ENCODE measurements around the gene RSL24D1. TPM values are rescaled to one million over a fixed set of nuclear protein-coding genes. Genes with fewer than 3 reads are reported as not detected.

The RSL24D1 gene
- total and polyA plus RNA-seq, 7 donors = 56.2 to 171 (median 106) TPM

- Histone ChIP-seq H3K27me3 (no peaks in the 10 kb centered on the region), H3K4me1 (no peaks in the 10 kb centered on the region), H3K4me3 (no peak overlapping the region), H3K9me3 (no peaks in the 10 kb centered on the region), H3K27ac (no peak overlapping the region), H3K36me3 (no peaks in the 10 kb centered on the region)
- TF ChIP-seq POLR2AphosphoS5 (IDR thresholded peaks at IDR 0.05) = no peak
- no peak for TF ChIP-seq CTCF (IDR thresholded peaks at IDR 0.05)
- TF ChIP-seq EP300 (IDR thresholded peaks at IDR 0.05) = no peak
- TF ChIP-seq POLR2A (IDR thresholded peaks at IDR 0.05) = no peak
- intact Hi-C loops (cut with DNase I) = no loop called here
- no peak for DNase-seq
- 76 to 83% methylated on average over 3 of the region's 3 CpGs for WGBS, 2 donors
Observed at GRCh38 chr15:55240125-55240760, 43.5 kb upstream of the RSL24D1 start.

DNA sequence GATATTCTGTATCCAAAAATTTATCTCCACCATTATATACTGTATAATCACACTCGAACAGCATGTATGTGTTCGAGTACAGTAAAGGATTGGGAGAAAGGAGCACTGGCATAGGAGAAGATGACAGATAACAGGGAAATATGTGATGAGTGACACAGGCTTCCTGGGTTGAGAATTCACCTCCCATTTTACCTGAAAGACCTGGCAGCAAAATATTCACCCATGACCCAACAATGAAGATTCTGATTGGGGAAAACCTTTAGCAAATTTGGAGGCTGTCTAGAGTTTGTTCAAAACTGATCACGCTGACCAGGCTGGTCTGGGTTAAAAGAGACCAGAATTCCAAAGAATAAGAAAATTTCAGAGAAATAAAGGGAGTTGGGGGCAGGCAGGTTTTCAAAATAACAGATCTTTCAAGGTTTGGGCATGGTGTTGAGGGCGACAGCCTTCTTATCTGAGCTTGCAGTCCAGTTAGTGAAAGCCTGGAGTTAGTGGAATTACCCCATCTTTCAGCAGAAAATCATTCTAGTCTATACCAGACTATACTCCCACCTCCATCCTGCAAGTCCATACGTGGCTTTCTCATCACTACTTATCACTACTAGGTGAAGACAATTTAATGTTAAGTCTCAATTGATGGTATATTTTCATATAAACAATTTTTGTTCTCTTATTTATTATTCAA lies 42.8 kb upstream of the RSL24D1 start:
- Histone ChIP-seq H3K9me3 (no peaks in the 10 kb centered on the region), H3K27ac (no peak overlapping the region), H3K4me1 (no peaks in the 10 kb centered on the region), H3K4me3 (no peak overlapping the region), H3K36me3 (no peaks in the 10 kb centered on the region), H3K27me3 (no peaks in the 10 kb centered on the region)
- 92 to 95% methylated on average over 5 of the region's 5 CpGs for WGBS, 2 donors
- DNase-seq = no peak
- TF ChIP-seq CTCF (IDR thresholded peaks at IDR 0.05) (no peak), POLR2AphosphoS5 (IDR thresholded peaks at IDR 0.05) (no peak), POLR2A (IDR thresholded peaks at IDR 0.05) (no peak), EP300 (IDR thresholded peaks at IDR 0.05) (no peak)
- intact Hi-C loops (cut with DNase I) = no loop called here

DNA sequence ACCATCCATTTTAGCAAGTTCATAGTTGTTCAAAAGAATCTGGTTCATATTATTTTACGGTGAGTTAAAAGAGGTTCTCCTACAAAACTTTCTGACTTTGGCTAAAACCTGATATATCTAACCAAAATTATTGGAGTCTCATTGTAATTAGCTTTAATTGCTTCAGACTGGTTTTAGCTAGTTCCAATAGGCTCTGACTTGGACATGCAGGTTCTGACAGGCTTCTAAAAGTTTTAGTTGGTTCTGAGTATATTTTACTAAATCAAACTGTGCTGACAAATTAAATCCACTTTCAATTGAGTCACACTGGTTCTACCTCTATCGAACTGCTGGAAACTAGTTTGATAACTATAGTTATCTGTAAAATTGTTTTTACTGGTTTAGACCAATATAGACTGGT lies 42.1 kb upstream of the RSL24D1 start:
- Histone ChIP-seq H3K36me3 (no peaks in the 10 kb centered on the region), H3K27me3 (no peaks in the 10 kb centered on the region), H3K27ac (no peak overlapping the region), H3K4me3 (no peak overlapping the region), H3K9me3 (no peaks in the 10 kb centered on the region), H3K4me1 (no peaks in the 10 kb centered on the region)
- intact Hi-C loops (cut with DNase I) = no loop called here
- TF ChIP-seq POLR2AphosphoS5 (IDR thresholded peaks at IDR 0.05) = no peak
- TF ChIP-seq EP300 (IDR thresholded peaks at IDR 0.05) = no peak
- TF ChIP-seq CTCF (IDR thresholded peaks at IDR 0.05) = no peak
- no peak for TF ChIP-seq POLR2A (IDR thresholded peaks at IDR 0.05)
- 96 to 97% methylated on average over 2 of the region's 2 CpGs for WGBS, 2 donors
- no peak for DNase-seq

- Histone ChIP-seq H3K27me3 (no peaks in the 10 kb centered on the region), H3K9me3 (no peaks in the 10 kb centered on the region), H3K4me1 (no peaks in the 10 kb centered on the region), H3K27ac (no peak overlapping the region), H3K36me3 (no peaks in the 10 kb centered on the region), H3K4me3 (no peak overlapping the region)
- 56 to 78% methylated on average over 6 of the region's 6 CpGs for WGBS, 2 donors
- TF ChIP-seq POLR2AphosphoS5 (IDR thresholded peaks at IDR 0.05) (no peak), CTCF (IDR thresholded peaks at IDR 0.05) (no peak), EP300 (IDR thresholded peaks at IDR 0.05) (no peak), POLR2A (IDR thresholded peaks at IDR 0.05) (no peak)
- intact Hi-C loops (cut with DNase I) = no loop called here
- no peak for DNase-seq
Observed at GRCh38 chr15:55237219-55238130, 40.7 kb upstream of the RSL24D1 start.

Measured in sigmoid colon (tissue), 7 donors.